Measurements from ENCODE around the gene IL5.

- TF ChIP-seq CTCF (IDR thresholded peaks at IDR 0.05; ENCODE audit: poor library complexity, severe bottlenecking) = no peak
- TF ChIP-seq EZH2 (IDR thresholded peaks at IDR 0.05; ENCODE audit: borderline replicate concordance, insufficient read depth, low read length, poor library complexity, severe bottlenecking) = no peak
- no peak for TF ChIP-seq REST (IDR thresholded peaks at IDR 0.05; ENCODE audit: borderline replicate concordance)
- no peak for TF ChIP-seq POLR2AphosphoS5 (IDR thresholded peaks at IDR 0.05)
- no peak for TF ChIP-seq EP300 (conservative IDR thresholded peaks at IDR 0.05; ENCODE audit: poor library complexity, severe bottlenecking)
These were observed 2.8 kb upstream of the IL5 start for GRCh38 chr5:132546108-132546507.
